Bronchus fibroblast of lung (primary cell): ENCODE data around the gene CASP1. TPM values are rescaled to one million over a fixed set of nuclear protein-coding genes. Genes with fewer than 3 reads are reported as not detected.

ENCODE experiments used
- total RNA-seq: library from RNA; depleted of rRNA; stranded (reverse); fragments of >200 nt; gene quantifications from 2 replicates; pipeline ENCODE4 v1.2.3, GENCODE V29; 2015

The CASP1 gene
- 19.3 and 23.9 TPM in 2 replicates for total RNA-seq

DNA sequence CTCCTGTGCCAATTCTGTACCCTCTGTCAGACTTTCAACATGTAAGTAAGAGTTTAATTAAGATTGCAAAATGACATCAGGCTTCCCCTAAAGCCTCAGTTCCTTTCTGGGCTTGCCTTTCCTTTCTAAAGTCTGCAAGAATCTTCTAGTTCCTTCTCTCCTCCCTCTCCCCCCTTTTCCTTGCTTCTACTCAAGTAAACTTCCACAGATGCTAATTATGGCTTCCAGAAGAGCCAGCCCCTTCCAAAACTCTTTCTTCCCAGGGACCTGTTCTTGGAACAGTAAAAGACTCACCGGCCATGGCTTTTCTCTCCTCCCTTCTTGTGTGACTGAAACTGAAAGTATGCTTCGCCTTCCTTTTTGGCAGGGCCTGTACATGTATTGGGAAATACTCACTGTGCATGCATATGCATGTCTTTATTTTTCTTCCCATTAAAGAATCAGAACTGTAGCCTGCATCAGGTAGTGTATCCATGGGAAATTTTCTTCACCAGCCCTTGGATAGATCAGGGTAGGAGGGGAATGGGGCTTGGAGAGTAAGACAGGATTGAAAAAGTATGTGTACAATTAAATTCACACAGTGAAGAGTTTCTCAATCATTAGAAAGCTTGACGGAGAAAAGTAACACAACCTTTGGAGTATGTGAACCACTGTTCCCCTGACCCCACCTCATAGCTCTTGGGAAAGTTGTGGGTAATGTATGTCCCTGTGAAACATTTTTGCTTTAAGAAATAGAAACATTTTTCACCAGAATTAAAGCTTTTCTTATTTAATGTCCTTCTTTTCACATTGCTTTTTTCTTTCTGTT is at the start of gene CASP1:
Gene CASP1, minus strand, starts transcription at position 332 of the 808 bp plus-strand sequence. Its CDS starts 31 bp downstream, at position 301.

DNA sequence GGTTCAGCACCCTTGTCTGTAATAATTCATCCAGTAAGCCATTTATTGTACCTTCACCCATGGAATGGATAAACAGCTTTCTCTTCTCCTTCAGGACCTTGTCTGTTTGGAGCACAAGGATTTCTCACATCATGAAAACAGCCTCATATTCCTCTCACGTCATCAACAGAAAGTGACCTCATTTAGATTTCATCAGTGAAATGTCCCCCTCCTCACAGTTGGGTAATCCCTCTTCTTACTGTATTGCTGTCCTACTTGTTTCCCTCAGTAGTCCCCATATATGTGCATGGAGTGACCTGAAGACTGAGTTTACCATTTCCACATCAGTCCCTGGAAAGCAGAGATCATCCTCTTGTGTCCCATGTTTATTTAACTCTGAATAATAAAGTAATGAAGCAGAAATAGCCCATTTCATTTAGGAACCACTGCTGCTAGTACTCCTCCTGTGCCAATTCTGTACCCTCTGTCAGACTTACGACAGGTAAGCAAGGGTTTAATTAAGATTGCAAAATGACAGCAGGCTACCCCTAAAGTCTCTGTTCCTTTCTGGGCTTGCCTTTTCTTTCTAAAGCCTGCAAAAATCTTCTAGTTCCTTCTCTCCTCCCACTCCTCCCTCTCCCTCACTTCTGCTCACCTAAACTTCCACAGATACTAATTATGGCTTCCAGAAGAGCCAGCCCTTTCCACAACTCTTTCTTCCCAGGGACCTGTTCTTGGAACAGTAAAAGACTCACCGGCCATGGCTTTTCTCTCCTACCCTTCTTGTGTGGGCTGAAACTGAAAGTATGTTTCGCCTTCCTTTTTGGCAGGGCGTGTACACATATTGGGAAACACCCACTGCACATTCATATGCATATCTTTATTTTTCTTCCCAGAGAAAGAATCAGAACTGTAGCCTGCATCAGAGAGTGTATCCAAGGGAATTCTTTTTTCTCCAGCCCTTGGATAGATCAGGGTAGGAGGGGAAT is 9.9 kb upstream of the CASP1 start, which contains the start of gene CARD16:
Gene CARD16, minus strand, starts transcription at position 779 of the 968 bp plus-strand sequence. Its CDS starts 38 bp downstream, at position 741.

DNA sequence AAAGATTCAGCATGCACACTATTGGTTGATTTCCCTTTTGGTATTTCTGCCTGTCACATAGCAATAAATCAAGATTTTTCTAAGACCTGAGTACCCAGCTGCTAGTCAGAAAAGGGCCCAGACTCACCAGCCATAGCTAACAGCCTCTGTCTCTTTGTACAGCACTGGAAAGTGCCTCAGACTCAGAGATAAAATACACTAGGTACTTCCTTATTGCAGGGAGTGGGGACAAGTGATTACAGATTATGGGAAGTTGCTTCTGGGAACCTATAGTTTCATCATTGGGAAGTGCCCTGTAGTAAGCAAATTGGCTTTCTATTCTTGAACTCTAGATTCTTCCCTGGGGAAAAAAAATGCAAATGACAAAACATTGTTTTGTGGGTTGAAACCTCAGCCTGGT is 11.9 kb downstream of the CASP1 start, which contains the start of gene CASP5:
Gene CASP5, minus strand, starts transcription at position 166 of the 400 bp plus-strand sequence. Its CDS starts 32 bp downstream, at position 134.

Other genes starting within 250 kb of the CASP1 start
- gene CASP12, start 136.7 kb downstream of the CASP1 start, total RNA-seq, result not detected in 2 replicates
- gene CASP4, start 66.6 kb downstream of the CASP1 start, total RNA-seq, result 104 and 120 TPM in 2 replicates
- gene CASP5, start 12.0 kb downstream of the CASP1 start, total RNA-seq, result not detected in 2 replicates
- gene CARD16, start 10.2 kb upstream of the CASP1 start, total RNA-seq, result 30.8 and 38.8 TPM in 2 replicates
- gene CARD18, start 104.6 kb upstream of the CASP1 start, total RNA-seq, result not detected in 2 replicates